Thyroid gland (tissue), 4 donors: ENCODE results near the gene GALNT4.

Experiments used
- CTCF ChIP-seq, 6 experiments: fragments of 200-600 bp in 3 of 6; fragments of 450-650 bp in 3 of 6; sonication (generic) in 3 of 6; IDR thresholded peaks; one replicate each; pipeline ENCODE4 v1.5.1; 2016 to 2019; ENCODE audit warnings: antibody characterized with exemption in 6 of 6, mild to moderate bottlenecking in 2 of 6, inconsistent platforms in 1 of 6, moderate library complexity in 1 of 6
- POLR2A ChIP-seq, 2 donors: fragments of 450-650 bp; IDR thresholded peaks; one replicate each; pipeline ENCODE4 v1.6.1; 2017; ENCODE audit warnings: antibody characterized with exemption in 2 of 2, mild to moderate bottlenecking in 2 of 2, moderate library complexity in 1 of 2

- TF ChIP-seq CTCF (IDR thresholded peaks at IDR 0.05) (no peak), POLR2A (IDR thresholded peaks at IDR 0.05) (no peak)
Observed at GRCh38 chr12:89556976-89557375, 32.4 kb upstream of the GALNT4 start.
